ENCODE results near the gene SMC6.

Gene SMC6

DNA sequence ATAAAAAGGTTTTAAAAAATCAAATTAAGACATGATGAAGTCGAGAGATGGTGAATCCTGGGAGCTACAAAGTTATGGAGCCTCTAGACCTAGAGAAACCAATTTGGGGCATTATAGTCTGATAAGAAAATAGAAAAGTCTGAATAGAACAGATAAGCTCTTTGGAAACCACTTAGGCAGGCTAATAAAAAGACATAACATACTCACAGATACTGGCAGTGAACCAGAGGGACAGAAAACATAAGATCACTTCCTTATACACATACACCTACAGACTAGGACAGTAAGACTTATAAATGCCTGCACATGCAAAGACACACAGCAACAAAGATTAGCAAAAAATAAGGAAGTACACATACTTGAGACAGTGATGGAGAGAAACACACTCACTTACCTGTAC, 20.0 kb downstream of the SMC6 start:
- Histone ChIP-seq H3K4me2 (ENCODE audit: low read length) (no peak overlapping the region), H4K91ac (ENCODE audit: low read depth, low read length) (no peak overlapping the region), H3K9me3 (ENCODE audit: insufficient read depth, low read depth, low read length) (no peaks in the 10 kb centered on the region), H3K36me3 (ENCODE audit: control insufficient read depth in 1 of 2, insufficient read depth in 2 of 2, low read length in 2 of 2) (peaks cover 3 to 16% of the 10 kb centered on the region in 2 experiments), H3K14ac (ENCODE audit: low read length) (no peak overlapping the region), H3K4me1 (ENCODE audit: control insufficient read depth in 1 of 2, insufficient read depth in 2 of 2, low read length in 2 of 2) (no peaks in the 10 kb centered on the region), H3K27ac (ENCODE audit: low read depth, low read length) (no peak overlapping the region), H3K18ac (ENCODE audit: low read length) (no peak overlapping the region), H3K4me3 (ENCODE audit: low read depth, low read length) (no peak overlapping the region), H3K4ac (ENCODE audit: low read depth, low read length) (no peak overlapping the region), H3K23ac (ENCODE audit: low read length) (no peak overlapping the region), H3K79me1 (ENCODE audit: low read length) (no peaks in the 10 kb centered on the region), H3K27me3 (ENCODE audit: insufficient read depth, low read length) (no peaks in the 10 kb centered on the region), H2AK5ac (ENCODE audit: low read length) (no peak overlapping the region), H3K9ac (ENCODE audit: low read length) (no peak overlapping the region), H3K79me2 (ENCODE audit: control insufficient read depth, insufficient read depth, low read length, poor library complexity) (no peaks in the 10 kb centered on the region), H4K12ac (ENCODE audit: low read depth, low read length) (no peak overlapping the region), H2BK12ac (ENCODE audit: low read length) (no peak overlapping the region), H2BK5ac (ENCODE audit: low read depth, low read length, poor library complexity) (no peak overlapping the region), H2BK120ac (ENCODE audit: insufficient read depth, low read length, poor library complexity) (no peak overlapping the region), H2AFZ (ENCODE audit: insufficient read depth, low read length, poor library complexity) (no peak overlapping the region), H4K8ac (ENCODE audit: low read depth, low read length) (no peak overlapping the region)
- WGBS (ENCODE audit: extremely low coverage, insufficient coverage, insufficient read length): no CpG with 5 or more reads among the region's 1 CpG
- no peak for DNase-seq

DNA sequence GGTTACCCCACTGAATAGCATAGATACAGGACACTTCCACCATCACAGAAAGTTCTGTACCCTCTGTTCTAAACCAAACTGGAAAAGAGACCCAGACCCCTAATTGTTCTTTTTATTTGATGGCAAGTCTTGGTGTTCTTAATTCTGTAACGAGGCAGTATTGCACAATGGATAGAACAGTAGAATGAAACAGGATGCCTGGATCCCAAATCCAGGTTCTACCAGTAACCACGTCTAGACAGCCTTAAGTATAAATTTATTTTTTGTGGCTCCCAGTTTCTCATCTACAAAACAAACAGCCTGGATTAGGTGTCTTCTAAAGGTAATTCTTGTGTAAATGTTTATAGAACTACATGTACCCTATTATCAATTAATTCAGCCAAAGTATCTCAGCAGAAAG, 23.7 kb downstream of the SMC6 start:
- Histone ChIP-seq H3K23ac (ENCODE audit: low read length) (no peak overlapping the region), H3K14ac (ENCODE audit: low read length) (no peak overlapping the region), H3K9ac (ENCODE audit: low read length) (no peak overlapping the region), H2AFZ (ENCODE audit: insufficient read depth, low read length, poor library complexity) (no peak overlapping the region), H2BK5ac (ENCODE audit: low read depth, low read length, poor library complexity) (no peak overlapping the region), H2BK120ac (ENCODE audit: insufficient read depth, low read length, poor library complexity) (no peak overlapping the region), H3K27ac (ENCODE audit: low read depth, low read length) (no peak overlapping the region), H4K91ac (ENCODE audit: low read depth, low read length) (no peak overlapping the region), H3K4me1 (ENCODE audit: control insufficient read depth in 1 of 2, insufficient read depth in 2 of 2, low read length in 2 of 2) (no peaks in the 10 kb centered on the region), H4K8ac (ENCODE audit: low read depth, low read length) (no peak overlapping the region), H2AK5ac (ENCODE audit: low read length) (no peak overlapping the region), H3K9me3 (ENCODE audit: insufficient read depth, low read depth, low read length) (no peaks in the 10 kb centered on the region), H3K4me3 (ENCODE audit: low read depth, low read length) (no peak overlapping the region), H3K18ac (ENCODE audit: low read length) (no peak overlapping the region), H3K4ac (ENCODE audit: low read depth, low read length) (no peak overlapping the region), H4K12ac (ENCODE audit: low read depth, low read length) (no peak overlapping the region), H3K79me2 (ENCODE audit: control insufficient read depth, insufficient read depth, low read length, poor library complexity) (no peaks in the 10 kb centered on the region), H3K36me3 (ENCODE audit: control insufficient read depth in 1 of 2, insufficient read depth in 2 of 2, low read length in 2 of 2) (peaks cover 5 to 7% of the 10 kb centered on the region in 2 experiments), H3K4me2 (ENCODE audit: low read length) (no peak overlapping the region), H3K27me3 (ENCODE audit: insufficient read depth, low read length) (no peaks in the 10 kb centered on the region), H3K79me1 (ENCODE audit: low read length) (no peaks in the 10 kb centered on the region), H2BK12ac (ENCODE audit: low read length) (no peak overlapping the region)
- no peak for DNase-seq
- WGBS (ENCODE audit: extremely low coverage, insufficient coverage, insufficient read length): no CpG with 5 or more reads among the region's 2 CpGs

DNA sequence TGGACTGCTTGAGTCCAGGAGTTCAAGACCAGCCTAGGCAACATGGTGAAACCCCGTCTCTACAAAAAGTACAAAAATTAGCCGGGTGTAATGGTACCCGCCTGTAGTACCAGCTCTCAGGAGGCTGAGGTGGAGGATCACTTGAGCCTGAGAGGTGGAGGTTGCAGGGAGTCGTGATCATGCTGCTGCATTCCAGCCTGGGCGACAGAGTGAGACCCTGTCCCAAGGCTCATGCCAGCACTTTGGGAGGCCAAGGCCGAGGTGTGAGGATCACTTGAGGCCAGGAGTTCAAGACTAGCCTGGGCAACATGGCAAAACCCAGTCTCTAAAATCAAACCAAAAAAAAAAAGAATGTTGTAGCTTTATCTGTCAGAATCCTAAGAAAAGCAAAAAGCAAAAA, 25.4 kb downstream of the SMC6 start:
- H2BK5ac ChIP-seq (ENCODE audit: low read depth, low read length, poor library complexity): no peak overlapping the region
- no peak overlapping the region for H4K12ac ChIP-seq (ENCODE audit: low read depth, low read length)
- no peak overlapping the region for H3K4me2 ChIP-seq (ENCODE audit: low read length)
- H3K36me3 ChIP-seq (ENCODE audit: control insufficient read depth in 1 of 2, insufficient read depth in 2 of 2, low read length in 2 of 2): peaks cover 2 to 5% of the 10 kb centered on the region in 2 experiments
- H3K4ac ChIP-seq (ENCODE audit: low read depth, low read length): no peak overlapping the region
- no peak overlapping the region for H2BK12ac ChIP-seq (ENCODE audit: low read length)
- WGBS (ENCODE audit: extremely low coverage, insufficient coverage, insufficient read length): no CpG with 5 or more reads among the region's 6 CpGs
- no peaks in the 10 kb centered on the region for H3K79me1 ChIP-seq (ENCODE audit: low read length)
- H4K8ac ChIP-seq (ENCODE audit: low read depth, low read length): no peak overlapping the region
- no peaks in the 10 kb centered on the region for H3K79me2 ChIP-seq (ENCODE audit: control insufficient read depth, insufficient read depth, low read length, poor library complexity)
- no peak overlapping the region for H3K14ac ChIP-seq (ENCODE audit: low read length)
- H3K4me1 ChIP-seq (ENCODE audit: control insufficient read depth in 1 of 2, insufficient read depth in 2 of 2, low read length in 2 of 2): no peaks in the 10 kb centered on the region
- no peak overlapping the region for H3K9ac ChIP-seq (ENCODE audit: low read length)
- H2AK5ac ChIP-seq (ENCODE audit: low read length): no peak overlapping the region
- H3K27me3 ChIP-seq (ENCODE audit: insufficient read depth, low read length): no peaks in the 10 kb centered on the region
- no peak overlapping the region for H2AFZ ChIP-seq (ENCODE audit: insufficient read depth, low read length, poor library complexity)
- H3K9me3 ChIP-seq (ENCODE audit: insufficient read depth, low read depth, low read length): no peaks in the 10 kb centered on the region
- H4K91ac ChIP-seq (ENCODE audit: low read depth, low read length): no peak overlapping the region
- no peak overlapping the region for H3K23ac ChIP-seq (ENCODE audit: low read length)
- no peak overlapping the region for H3K4me3 ChIP-seq (ENCODE audit: low read depth, low read length)
- no peak overlapping the region for H3K18ac ChIP-seq (ENCODE audit: low read length)
- DNase-seq: no peak
- H3K27ac ChIP-seq (ENCODE audit: low read depth, low read length): no peak overlapping the region
- H2BK120ac ChIP-seq (ENCODE audit: insufficient read depth, low read length, poor library complexity): no peak overlapping the region

DNA sequence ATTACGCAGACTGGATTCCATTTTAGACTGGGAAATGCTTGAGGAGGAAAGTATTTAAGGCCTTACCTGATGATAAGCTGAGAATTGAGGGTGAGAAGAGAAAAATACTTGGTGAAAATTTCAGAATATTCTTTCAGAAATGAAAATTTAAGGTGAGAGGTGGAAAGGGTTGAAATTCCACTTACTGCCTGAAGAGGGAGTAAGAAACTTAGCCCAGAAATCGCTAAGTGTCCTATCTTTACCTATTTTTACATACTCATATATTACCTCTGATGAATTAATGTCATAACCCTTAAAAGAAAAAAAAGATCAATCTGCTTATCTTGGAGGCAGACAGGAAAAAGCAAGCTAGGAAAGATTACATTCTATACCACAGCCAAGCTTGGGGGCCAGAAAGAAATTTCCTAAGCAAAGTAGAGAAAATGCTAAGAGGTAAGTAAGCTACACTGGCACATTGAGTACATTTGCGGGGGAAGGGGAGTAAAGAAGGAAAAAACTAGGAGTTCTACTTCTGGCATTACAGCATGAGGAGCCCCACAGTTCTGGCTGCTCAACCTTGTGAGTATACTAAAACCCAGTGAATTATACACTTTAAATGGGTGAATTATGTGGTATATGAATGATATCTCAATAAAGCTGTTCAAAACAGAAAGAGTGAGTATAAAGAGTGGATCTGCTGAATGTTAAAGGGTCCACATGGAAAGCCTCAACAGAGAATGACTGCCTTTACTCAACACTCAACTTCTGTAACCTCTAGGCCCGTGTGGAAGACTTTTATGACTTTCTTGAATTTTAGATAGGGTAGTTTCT, 33.8 kb downstream of the SMC6 start:
- Histone ChIP-seq H4K91ac (ENCODE audit: low read depth, low read length) (no peak overlapping the region), H2BK120ac (ENCODE audit: insufficient read depth, low read length, poor library complexity) (no peak overlapping the region), H2BK12ac (ENCODE audit: low read length) (no peak overlapping the region), H3K4me3 (ENCODE audit: low read depth, low read length) (no peak overlapping the region), H3K23ac (ENCODE audit: low read length) (no peak overlapping the region), H4K8ac (ENCODE audit: low read depth, low read length) (no peak overlapping the region), H3K9me3 (ENCODE audit: insufficient read depth, low read depth, low read length) (no peaks in the 10 kb centered on the region), H3K79me1 (ENCODE audit: low read length) (no peaks in the 10 kb centered on the region), H3K36me3 (ENCODE audit: control insufficient read depth in 1 of 2, insufficient read depth in 2 of 2, low read length in 2 of 2) (peaks cover 6 to 8% of the 10 kb centered on the region in 2 experiments), H3K27ac (ENCODE audit: low read depth, low read length) (no peak overlapping the region), H3K18ac (ENCODE audit: low read length) (no peak overlapping the region), H3K4me2 (ENCODE audit: low read length) (no peak overlapping the region), H2BK5ac (ENCODE audit: low read depth, low read length, poor library complexity) (no peak overlapping the region), H3K14ac (ENCODE audit: low read length) (no peak overlapping the region), H4K12ac (ENCODE audit: low read depth, low read length) (no peak overlapping the region), H2AK5ac (ENCODE audit: low read length) (no peak overlapping the region), H3K79me2 (ENCODE audit: control insufficient read depth, insufficient read depth, low read length, poor library complexity) (no peaks in the 10 kb centered on the region), H3K9ac (ENCODE audit: low read length) (no peak overlapping the region), H3K4me1 (ENCODE audit: control insufficient read depth in 1 of 2, insufficient read depth in 2 of 2, low read length in 2 of 2) (no peaks in the 10 kb centered on the region), H3K27me3 (ENCODE audit: insufficient read depth, low read length) (no peaks in the 10 kb centered on the region), H3K4ac (ENCODE audit: low read depth, low read length) (no peak overlapping the region), H2AFZ (ENCODE audit: insufficient read depth, low read length, poor library complexity) (no peak overlapping the region)
- peak in 1 of 2 donors; percentile 60 for DNase-seq
- WGBS (ENCODE audit: extremely low coverage, insufficient coverage, insufficient read length): no CpG with 5 or more reads among the region's 4 CpGs

Measured in trophoblast cell (in vitro differentiated cells and primary cell).